Right lobe of liver (tissue), 6 donors: ENCODE measurements around the gene UBP1. TPM values are rescaled to one million over a fixed set of nuclear protein-coding genes. Genes with fewer than 3 reads are reported as not detected.

ENCODE experiments used
- ATAC-seq, 4 donors: fragments of 200-7000 bp; cut with Tn5 transposase; one replicate each; pipeline ENCODE4 v1.9.1; 2020; ENCODE audit warnings: mild to moderate bottlenecking in 4 of 4, moderate library complexity in 4 of 4
- DNase-seq, 3 donors: peaks; one replicate each; pipeline ENCODE4 v3.0.0-alpha.2; 2020
- H3K27ac ChIP-seq, 3 donors: fragments of 200-600 bp; one replicate each; pipeline ENCODE4 v1.8.0; 2022
- H3K27me3 ChIP-seq, 2 donors: fragments of 200-600 bp; one replicate each; pipeline ENCODE4 v1.8.0; 2022
- H3K36me3 ChIP-seq, 4 donors: fragments of 200-600 bp; sonication (generic) in 1 of 4; one replicate each; pipeline versions ENCODE4 v1.5.1 to v1.8.0; 2017 to 2022; ENCODE audit warnings: control low read depth in 1 of 4
- H3K4me1 ChIP-seq, 4 donors: fragments of 200-600 bp; sonication (generic) in 1 of 4; one replicate each; pipeline versions ENCODE4 v1.5.1 to v1.8.0; 2017 to 2022; ENCODE audit warnings: control low read depth in 1 of 4
- H3K4me3 ChIP-seq, 3 donors: fragments of 200-600 bp; one replicate each; pipeline ENCODE4 v1.8.0; 2022
- H3K9me3 ChIP-seq, 4 donors: fragments of 200-600 bp; sonication (generic) in 1 of 4; one replicate each; pipeline versions ENCODE4 v1.5.1 to v1.8.0; 2017 to 2022; ENCODE audit warnings: control low read depth in 1 of 4
- CTCF ChIP-seq, 4 donors: fragments of 200-600 bp in 3 of 4; fragments of 450-650 bp in 1 of 4; IDR thresholded peaks; one replicate each; pipeline versions ENCODE4 v1.5.1 to v1.8.0; 2016 to 2022; ENCODE audit warnings: antibody characterized with exemption in 4 of 4, mild to moderate bottlenecking in 2 of 4
- POLR2A ChIP-seq: fragments of 450-650 bp; IDR thresholded peaks from one replicate; pipeline ENCODE4 v1.6.1; 2017; ENCODE audit warnings: antibody characterized with exemption, mild to moderate bottlenecking
- WGBS: methylation state at CpG from one replicate; pipeline ENCODE4 v1.1.6; 2018; ENCODE audit warnings: low coverage, low lambda C conversion rate; ENCODE audit not compliant: insufficient coverage; ENCODE audit errors: missing lambda C conversion rate; 5-methylcytosine and 5-hydroxymethylcytosine counted together
- intact Hi-C, 2 donors: fragments of 100-400 bp; cut with DNase I; formaldehyde crosslinking; loops; one replicate each; pipeline versions ENCODE4 v1.11.2 to v1.14.1; 2022
- total RNA-seq, 6 experiments: library from RNA; depleted of rRNA in 2 of 6; stranded (reverse); fragments of >200 nt in 2 of 6; fragmentation: NEBNext Ultra II Directional in 3 of 6; extraction: Animal tissue kit (Norgen Biotek cat#: 25700) in 3 of 6; gene quantifications; one replicate each; pipeline versions ENCODE4 v1.1.0 to v1.2.4, GENCODE V29; 2016 to 2023
- donor health status: DM: no; HTN: yes; CAD: no.
- donor health status: DM: no; HTN: no; CAD: no.
- donor health status: DM: no; HTN: no; CAD: no.
- donor health status: DM: no; HTN: yes; CAD: no.
- donor health status: DM: no; HTN: yes; CAD: no.

UBP1 gene
- total RNA-seq, 6 experiments from 2014 or later = 20.5 to 39.2 (median 33.1) TPM

DNA sequence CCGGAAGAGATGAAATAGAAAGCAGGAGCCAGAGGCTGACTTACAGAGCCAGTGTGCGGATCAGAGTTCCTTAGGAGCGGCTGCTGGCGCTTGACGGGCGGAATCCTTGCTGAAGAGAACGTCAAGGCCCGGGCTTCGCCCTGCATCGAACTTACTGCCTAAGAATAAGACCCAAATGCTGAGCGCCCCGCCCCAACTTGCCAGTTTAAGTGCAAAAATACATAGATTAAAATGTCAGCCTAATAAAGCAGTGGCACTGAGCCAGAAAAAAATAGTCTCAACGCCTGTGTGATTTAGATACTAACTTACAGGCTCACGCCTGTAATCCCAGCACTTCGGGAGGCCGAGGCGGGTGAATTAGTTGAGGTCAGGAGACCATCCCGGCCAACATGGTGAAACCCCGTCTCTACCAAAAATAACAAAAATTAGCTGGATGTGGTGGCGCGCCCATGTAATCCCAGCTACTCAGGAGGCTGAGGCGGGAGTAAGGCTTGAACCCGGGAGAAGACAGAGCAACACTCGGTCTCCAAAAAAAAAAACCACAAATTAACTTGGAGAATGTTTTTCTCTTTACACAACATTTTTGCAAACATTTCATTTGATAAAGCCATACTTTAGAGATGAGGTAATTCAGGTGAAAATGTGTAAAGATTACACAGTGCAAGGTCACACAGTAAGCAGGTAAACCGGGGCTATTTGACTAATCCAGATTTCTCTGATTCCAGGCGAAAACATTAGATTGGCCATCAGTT, 1.2 kb upstream of the UBP1 start:
- Histone ChIP-seq H3K27ac (peak overlapping the region; percentile 98 to 99 (median 98)), H3K9me3 (no peaks in the 10 kb centered on the region), H3K27me3 (no peaks in the 10 kb centered on the region), H3K4me3 (peak overlapping the region; percentile 63 to 90 (median 87)), H3K36me3 (no peaks in the 10 kb centered on the region), H3K4me1 (peaks cover 0 to 35% (median 12%) of the 10 kb centered on the region in 4 donors)
- intact Hi-C loops = no loop called here
- peak; percentile 1 to 36 (median 12) for ATAC-seq
- peak; percentile 22 to 74 (median 46) for DNase-seq
- TF ChIP-seq POLR2A (peak; percentile 27), CTCF (IDR thresholded peaks at IDR 0.05) (no peak)
- WGBS = 8% methylated on average over 26 of the region's 26 CpGs

DNA sequence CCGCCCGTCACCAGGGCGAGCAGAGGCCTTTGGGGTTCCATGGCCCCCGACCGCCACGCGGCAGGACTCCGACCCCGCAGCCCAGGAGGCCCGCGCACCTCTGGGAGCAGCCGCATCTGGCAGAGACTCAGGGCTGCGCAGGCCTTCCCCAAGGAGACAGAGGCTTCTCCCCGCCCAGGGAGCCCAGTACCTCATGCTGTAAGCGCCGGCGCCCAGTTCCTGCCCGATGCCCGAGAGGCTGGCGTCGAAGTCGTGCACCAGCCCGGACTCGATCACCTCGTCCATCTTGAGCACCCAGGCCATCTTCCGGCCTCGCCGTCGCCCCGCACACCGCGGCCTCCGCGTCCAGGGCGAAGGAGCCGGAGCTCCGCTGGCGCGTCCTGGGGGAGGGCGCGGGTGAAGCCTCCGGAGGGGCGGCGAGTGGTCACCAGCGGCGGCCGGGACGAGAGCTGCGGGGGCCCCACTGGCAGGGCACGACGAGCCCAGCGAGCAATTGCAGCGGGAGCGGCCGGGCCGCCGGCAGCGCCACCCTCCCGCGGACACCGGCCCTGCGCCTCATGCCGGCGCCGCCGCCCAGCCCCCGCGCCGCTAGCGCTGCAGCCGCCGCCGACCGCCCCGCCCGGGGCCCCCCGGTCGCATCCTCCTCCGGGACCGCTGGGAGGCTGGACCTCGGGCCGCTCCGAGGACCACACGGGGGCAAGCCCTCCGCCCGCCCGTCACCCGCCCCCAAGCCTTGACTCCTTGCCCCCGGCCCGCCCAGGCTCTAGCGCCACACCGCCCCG, 468 bp downstream of the UBP1 start:
- H3K4me1 ChIP-seq = peaks cover 0 to 51% (median 17%) of the 10 kb centered on the region in 4 donors
- ATAC-seq (peak in 2 of 4 donors; percentile 3 to 39), DNase-seq (peak; percentile 60 to 78 (median 67))
- no peaks in the 10 kb centered on the region for H3K36me3 ChIP-seq
- intact Hi-C loops = no loop called here
- no peaks in the 10 kb centered on the region for H3K9me3 ChIP-seq
- peak overlapping the region; percentile 80 to 92 (median 90) for H3K27ac ChIP-seq
- 0% methylated on average over 32 of the region's 93 CpGs for WGBS
- H3K4me3 ChIP-seq = peak overlapping the region; percentile 76 to 90 (median 87)
- TF ChIP-seq POLR2A (peak; percentile 80), CTCF (IDR thresholded peaks at IDR 0.05) (peak in 3 of 4 donors; percentile 11 to 48 (median 32))
- no peaks in the 10 kb centered on the region for H3K27me3 ChIP-seq

GRCh38 chr3:33438881-33439545, 1.2 kb downstream of the UBP1 start:
- Histone ChIP-seq H3K36me3 (no peaks in the 10 kb centered on the region), H3K4me3 (peak overlapping the region; percentile 76 to 90 (median 87)), H3K4me1 (peaks cover 0 to 58% (median 19%) of the 10 kb centered on the region in 4 donors), H3K9me3 (no peaks in the 10 kb centered on the region), H3K27me3 (no peaks in the 10 kb centered on the region), H3K27ac (peak overlapping the region; percentile 80 to 92 (median 90))
- DNase-seq (no peak), ATAC-seq (no peak)
- TF ChIP-seq POLR2A (no peak), CTCF (IDR thresholded peaks at IDR 0.05) (no peak)
- intact Hi-C loops = no loop called here
- under 1% methylated on average over 12 of the region's 12 CpGs for WGBS

DNA sequence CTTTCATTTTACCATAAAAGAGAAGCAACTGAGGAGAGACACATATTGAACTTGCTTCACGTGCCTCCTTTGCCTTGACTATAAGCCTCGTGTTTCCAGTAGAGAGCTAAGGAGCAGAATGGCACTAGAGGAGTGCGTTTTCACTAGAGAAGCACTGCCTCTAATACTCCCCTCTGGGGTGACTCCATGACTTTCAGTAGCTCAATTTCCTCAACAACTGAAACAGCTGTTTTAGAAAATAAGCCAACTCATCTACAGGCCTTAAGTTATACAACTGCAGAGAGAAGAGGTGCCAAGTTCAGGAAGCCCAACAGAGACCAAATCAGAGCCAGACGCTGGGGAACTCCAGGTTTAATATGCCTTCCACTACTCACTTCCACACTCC, 1.9 kb downstream of the UBP1 start:
- peak overlapping the region; percentile 80 to 92 (median 90) for H3K27ac ChIP-seq
- TF ChIP-seq POLR2A (peak; percentile 14), CTCF (IDR thresholded peaks at IDR 0.05) (no peak)

More for the DNA sequence above, 1.9 kb downstream of the UBP1 start:
- Histone ChIP-seq H3K27me3 (no peaks in the 10 kb centered on the region), H3K36me3 (no peaks in the 10 kb centered on the region), H3K9me3 (no peaks in the 10 kb centered on the region), H3K4me1 (peaks cover 0 to 65% (median 23%) of the 10 kb centered on the region in 4 donors), H3K4me3 (peak overlapping the region; percentile 76 to 90 (median 87))
- no peak for ATAC-seq
- 0% methylated on average over 4 of the region's 4 CpGs for WGBS
- intact Hi-C loops = no loop called here
- DNase-seq = no peak
